Measurements from ENCODE around the gene TP53I13.

DNA sequence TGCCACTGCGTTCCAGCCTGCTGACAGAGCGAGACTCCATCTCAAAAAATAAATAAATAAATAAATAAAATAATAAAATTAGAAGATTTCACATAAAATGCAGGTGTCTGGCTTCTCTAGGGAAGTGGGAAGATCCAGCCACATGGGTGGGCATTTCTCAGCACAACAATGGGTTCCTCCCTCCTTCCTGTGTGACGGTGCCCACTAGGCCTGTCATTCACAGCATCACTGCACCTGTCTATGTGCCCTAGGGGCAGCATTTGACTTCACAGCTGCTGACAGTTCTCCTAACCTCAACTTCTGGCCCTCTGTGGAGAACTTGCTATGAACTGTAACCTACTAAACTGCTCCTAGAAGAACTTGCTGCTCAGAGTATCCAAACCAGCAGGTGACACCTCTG is 4.7 kb upstream of the TP53I13 start:
- TF ChIP-seq ESRRG (CRISPR knock-in tag; IDR thresholded peaks at IDR 0.05): no peak
- TF ChIP-seq ISL1 (CRISPR knock-in tag; IDR thresholded peaks at IDR 0.05): no peak
- TF ChIP-seq, protein P1, sequence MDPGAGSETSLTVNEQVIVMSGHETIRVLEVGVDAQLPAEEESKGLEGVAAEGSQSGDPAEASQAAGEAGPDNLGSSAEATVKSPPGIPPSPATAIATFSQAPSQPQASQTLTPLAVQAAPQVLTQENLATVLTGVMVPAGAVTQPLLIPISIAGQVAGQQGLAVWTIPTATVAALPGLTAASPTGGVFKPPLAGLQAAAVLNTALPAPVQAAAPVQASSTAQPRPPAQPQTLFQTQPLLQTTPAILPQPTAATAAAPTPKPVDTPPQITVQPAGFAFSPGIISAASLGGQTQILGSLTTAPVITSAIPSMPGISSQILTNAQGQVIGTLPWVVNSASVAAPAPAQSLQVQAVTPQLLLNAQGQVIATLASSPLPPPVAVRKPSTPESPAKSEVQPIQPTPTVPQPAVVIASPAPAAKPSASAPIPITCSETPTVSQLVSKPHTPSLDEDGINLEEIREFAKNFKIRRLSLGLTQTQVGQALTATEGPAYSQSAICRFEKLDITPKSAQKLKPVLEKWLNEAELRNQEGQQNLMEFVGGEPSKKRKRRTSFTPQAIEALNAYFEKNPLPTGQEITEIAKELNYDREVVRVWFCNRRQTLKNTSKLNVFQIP (CRISPR knock-in tag; IDR thresholded peaks at IDR 0.05; ENCODE audit: borderline replicate concordance, low read depth): no peak
- TF ChIP-seq GLIS3 (CRISPR knock-in tag; IDR thresholded peaks at IDR 0.05): no peak
- no peak for TF ChIP-seq ZFP3 (CRISPR knock-in tag; IDR thresholded peaks at IDR 0.05)
- TF ChIP-seq, protein P2, sequence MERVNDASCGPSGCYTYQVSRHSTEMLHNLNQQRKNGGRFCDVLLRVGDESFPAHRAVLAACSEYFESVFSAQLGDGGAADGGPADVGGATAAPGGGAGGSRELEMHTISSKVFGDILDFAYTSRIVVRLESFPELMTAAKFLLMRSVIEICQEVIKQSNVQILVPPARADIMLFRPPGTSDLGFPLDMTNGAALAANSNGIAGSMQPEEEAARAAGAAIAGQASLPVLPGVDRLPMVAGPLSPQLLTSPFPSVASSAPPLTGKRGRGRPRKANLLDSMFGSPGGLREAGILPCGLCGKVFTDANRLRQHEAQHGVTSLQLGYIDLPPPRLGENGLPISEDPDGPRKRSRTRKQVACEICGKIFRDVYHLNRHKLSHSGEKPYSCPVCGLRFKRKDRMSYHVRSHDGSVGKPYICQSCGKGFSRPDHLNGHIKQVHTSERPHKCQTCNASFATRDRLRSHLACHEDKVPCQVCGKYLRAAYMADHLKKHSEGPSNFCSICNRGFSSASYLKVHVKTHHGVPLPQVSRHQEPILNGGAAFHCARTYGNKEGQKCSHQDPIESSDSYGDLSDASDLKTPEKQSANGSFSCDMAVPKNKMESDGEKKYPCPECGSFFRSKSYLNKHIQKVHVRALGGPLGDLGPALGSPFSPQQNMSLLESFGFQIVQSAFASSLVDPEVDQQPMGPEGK (CRISPR knock-in tag; IDR thresholded peaks at IDR 0.05; ENCODE audit: borderline replicate concordance): no peak
- TF ChIP-seq PPARA (CRISPR knock-in tag; IDR thresholded peaks at IDR 0.05; ENCODE audit: borderline replicate concordance): no peak
- TF ChIP-seq ARNTL (CRISPR knock-in tag; IDR thresholded peaks at IDR 0.05; ENCODE audit: borderline replicate concordance, low read depth): no peak
- TF ChIP-seq ZFP30 (CRISPR knock-in tag; IDR thresholded peaks at IDR 0.05): no peak
- no peak for TF ChIP-seq BACH2 (CRISPR knock-in tag; IDR thresholded peaks at IDR 0.05; ENCODE audit: borderline replicate concordance)
- no peak for TF ChIP-seq RARB (CRISPR knock-in tag; IDR thresholded peaks at IDR 0.05)

Data from SK-N-SH treated with all-trans-retinoic acid at 6 μM for 48 hours (cell line).